Activated CD4-positive, alpha-beta T cell treated with anti-CD3 and anti-CD28 coated beads, Interleukin-2, Interleukin-4, amounts not matched to agents 100 ng/mL and 50 ng/mL, durations not matched to agents 16 hours and 8 hours (primary cell): ENCODE measurements around the gene ZNF502.

ENCODE experiments used
- DNase-seq: peaks from one replicate; pipeline ENCODE4 v3.0.0-alpha.2; 2020; ENCODE audit warnings: low spot score

The ZNF502 gene

GRCh38 chr3:44771424-44772098 is 59.1 kb downstream of the ZNF502 start:
- no peak for DNase-seq

- no peak for DNase-seq
These were observed 59.6 kb downstream of the ZNF502 start for GRCh38 chr3:44772099-44772442.
